HepG2 (cell line): ENCODE measurements around the gene ARPC5. TPM values are rescaled to one million over a fixed set of nuclear protein-coding genes. Genes with fewer than 3 reads are reported as not detected.

Source experiments
- ATAC-seq: fragments of 200-7000 bp; cut with Tn5 transposase; 3 replicates; pipeline ENCODE4 v1.9.1; 2020; ENCODE audit warnings: mild to moderate bottlenecking, moderate library complexity
- BruUV-seq: library from RNA; stranded (reverse); fragments of 400-500 nt; replicated peaks from 2 replicates; lab custom pipeline; 2021; lab: Mats Ljungman, UMichigan
- CTCF ChIA-PET: fragments of 300-600 bp; formaldehyde crosslinking; extraction: SDS; loops from one replicate; lab custom pipeline; 2021; ENCODE audit warnings: low total read pairs, inconsistent platforms, low intra/inter-chr PET ratio; lab: Yijun Ruan, JAX
- POLR2A ChIA-PET: fragments of 350-600 bp; sonication (Branson Sonifier 250); formaldehyde crosslinking; loops from one replicate; lab custom pipeline; 2020; ENCODE audit warnings: antibody characterized with exemption, inconsistent platforms; lab: Yijun Ruan, JAX
- DNase-seq: peaks from one replicate; pipeline ENCODE4 v3.0.0-alpha.2; 2015; ENCODE audit warnings: low spot score
- FAIRE-seq: peaks from 3 replicates; lab custom pipeline; 2011; peaks lifted over from hg19 to GRCh38; lab: Jason Lieb, UNC
- H2AFZ ChIP-seq: one replicate; pipeline ENCODE4 v1.6.1; 2011; ENCODE audit warnings: low read length, inconsistent platforms
- H3K27ac ChIP-seq: fragments of 300-600 bp; 3 replicates; pipeline ENCODE4 v1.8.0; 2011; ENCODE audit warnings: mixed run types, mild to moderate bottlenecking, mixed read lengths, low read length, inconsistent platforms; ENCODE audit not compliant: insufficient read depth; ENCODE audit errors: extremely low read length
- H3K27me3 ChIP-seq, 2 experiments: fragments of 200-600 bp in 1 of 2; 2 replicates in 1 of 2; 3 replicates in 1 of 2; pipeline versions ENCODE4 v1.6.0 to v1.8.0; 2011; ENCODE audit warnings: low read length in 2 of 2, mild to moderate bottlenecking in 2 of 2, moderate library complexity in 2 of 2, inconsistent platforms in 1 of 2; ENCODE audit not compliant: insufficient read depth in 2 of 2, control insufficient read depth in 1 of 2
- H3K36me3 ChIP-seq, 2 experiments: fragments of 200-600 bp in 1 of 2; replicated peaks in 1 of 2; 2 replicates in 1 of 2; 3 replicates in 1 of 2; pipeline versions ENCODE4 v1.5.1 to v1.8.0; 2011; ENCODE audit warnings: low read length in 2 of 2, inconsistent platforms in 1 of 2; ENCODE audit not compliant: insufficient read depth in 2 of 2, control insufficient read depth in 1 of 2
- H3K4me1 ChIP-seq: 2 replicates; pipeline ENCODE4 v1.5.1; 2012; ENCODE audit warnings: low read length, inconsistent platforms; ENCODE audit not compliant: insufficient read depth
- H3K4me2 ChIP-seq: 2 replicates; pipeline ENCODE4 v1.6.0; 2011; ENCODE audit warnings: low read depth, low read length, inconsistent platforms
- H3K4me3 ChIP-seq, 3 experiments: fragments of 200-600 bp in 1 of 3; sonication (generic), shearing (Covaris generic) in 1 of 3; replicated peaks in 1 of 3; 2 replicates each; pipeline ENCODE4 v1.5.1; 2011 to 2016; ENCODE audit warnings: low read length in 3 of 3, inconsistent platforms in 2 of 3, low read depth in 2 of 3, mild to moderate bottlenecking in 2 of 3, control low read depth in 1 of 3, mixed read lengths in 1 of 3; ENCODE audit not compliant: insufficient read depth in 1 of 3
- H3K79me2 ChIP-seq: one replicate; pipeline ENCODE4 v1.6.1; 2011; ENCODE audit warnings: low read length, inconsistent platforms; ENCODE audit not compliant: insufficient read depth
- H3K9ac ChIP-seq: 2 replicates; pipeline ENCODE4 v1.6.0; 2011; ENCODE audit warnings: mild to moderate bottlenecking, low read depth, low read length, inconsistent platforms; ENCODE audit not compliant: insufficient read depth
- H3K9me3 ChIP-seq: 2 replicates; pipeline ENCODE4 v1.5.1; 2012; ENCODE audit warnings: mild to moderate bottlenecking, low read length
- H4K20me1 ChIP-seq: 2 replicates; pipeline ENCODE4 v1.6.0; 2011; ENCODE audit warnings: inconsistent platforms, mild to moderate bottlenecking, low read length, moderate library complexity; ENCODE audit not compliant: insufficient read depth
- CEBPG ChIP-seq: IDR thresholded peaks from 2 replicates; pipeline ENCODE4 v1.6.1; 2016
- FOXA1 ChIP-seq, 2 experiments: fragments of 450-650 bp in 1 of 2; sonication (generic) in 1 of 2; formaldehyde crosslinking in 1 of 2; IDR thresholded peaks; 2 replicates each; pipeline versions ENCODE4 v1.4.0 to v1.6.1; 2016 to 2020; ENCODE audit warnings: missing genetic modification reagents in 1 of 2
- GATAD2A ChIP-seq: IDR thresholded peaks from 2 replicates; pipeline ENCODE4 v1.6.1; 2016
- GPBP1L1 ChIP-seq: sonication (generic); formaldehyde crosslinking; IDR thresholded peaks from 2 replicates; pipeline ENCODE4 v1.5.0; 2020; ENCODE audit warnings: mild to moderate bottlenecking, missing genetic modification reagents
- HMGXB4 ChIP-seq, 2 experiments: sonication (generic) in 1 of 2; formaldehyde crosslinking in 1 of 2; IDR thresholded peaks; 2 replicates each; pipeline versions ENCODE4 v1.4.0 to v1.6.1; 2018 to 2020; ENCODE audit warnings: missing genetic modification reagents in 2 of 2, borderline replicate concordance in 1 of 2, low read depth in 1 of 2, mild to moderate bottlenecking in 1 of 2, missing biosample characterization in 1 of 2
- KLF6 ChIP-seq: IDR thresholded peaks from 2 replicates; pipeline ENCODE4 v1.8.0; 2016; ENCODE audit warnings: missing biosample characterization, missing genetic modification reagents
- NCOR1 ChIP-seq: fragments of 200-600 bp; sonication (generic); IDR thresholded peaks from 2 replicates; pipeline ENCODE4 v1.7.0; 2017; ENCODE audit warnings: antibody characterized with exemption, low read length, borderline replicate concordance
- NFKBIZ ChIP-seq: IDR thresholded peaks from 2 replicates; pipeline ENCODE4 v1.6.1; 2018; ENCODE audit warnings: missing genetic modification reagents, missing compliant biosample characterization
- NR2F1 ChIP-seq, 2 experiments: fragments of 450-650 bp in 1 of 2; formaldehyde crosslinking in 1 of 2; IDR thresholded peaks; 2 replicates each; pipeline versions ENCODE4 v1.5.0 to v1.6.1; 2016 to 2020; ENCODE audit warnings: mild to moderate bottlenecking in 1 of 2, missing compliant biosample characterization in 1 of 2, missing genetic modification reagents in 1 of 2, moderate library complexity in 1 of 2
- ONECUT2 ChIP-seq: sonication (generic); formaldehyde crosslinking; IDR thresholded peaks from 2 replicates; pipeline ENCODE4 v1.4.0; 2020; ENCODE audit warnings: missing genetic modification reagents
- SOX5 ChIP-seq: IDR thresholded peaks from 2 replicates; pipeline ENCODE4 v1.6.1; 2016; ENCODE audit warnings: borderline replicate concordance
- SSRP1 ChIP-seq: IDR thresholded peaks from 2 replicates; pipeline ENCODE4 v1.6.1; 2016; ENCODE audit warnings: control low read depth
- TAF15 ChIP-seq: fragments of 200-400 bp; formaldehyde crosslinking; IDR thresholded peaks from one replicate; pipeline ENCODE4 v1.6.1; 2018; ENCODE audit warnings: mild to moderate bottlenecking, low read depth, low read length; ENCODE audit not compliant: poor library complexity, severe bottlenecking
- TGIF2 ChIP-seq: IDR thresholded peaks from 2 replicates; pipeline ENCODE4 v1.6.1; 2016; ENCODE audit warnings: control low read depth, missing compliant biosample characterization
- ZMAT3 ChIP-seq: sonication (generic); formaldehyde crosslinking; conservative IDR thresholded peaks from 2 replicates; pipeline ENCODE4 v1.7.0; 2021; ENCODE audit warnings: missing genetic modification reagents
- WGBS: methylation state at CpG from one replicate; pipeline ENCODE4 v1.1.6; 2017; ENCODE audit warnings: low lambda C conversion rate; 5-methylcytosine and 5-hydroxymethylcytosine counted together
- in situ Hi-C: cut with HindIII; loops from 2 replicates; pipeline ENCODE4 v1.10.0; 2017; ENCODE audit warnings: low pct_unique_long_range_greater_than_20kb; ENCODE audit not compliant: extremely low pct_ligation_motif_present
- intact Hi-C: fragments of 100-400 bp; cut with micrococcal nuclease; formaldehyde crosslinking; loops from one replicate; pipeline ENCODE4 v1.10.0; 2022; ENCODE audit not compliant: unreplicated experiment
- polyA plus RNA-seq, 8 experiments: library from polyadenylated mRNA; depleted of rRNA in 3 of 8; stranded (reverse) in 7 of 8; unstranded in 1 of 8; fragments of >200 nt; fragmentation: Illumina TruSeq in 4 of 8; extraction: Trizol in 4 of 8; gene quantifications; 2 replicates each; pipeline versions ENCODE4 v1.2.1 to v1.2.3, GENCODE V29; 2011 to 2016; ENCODE audit warnings: low read depth in 4 of 8, missing spikeins in 1 of 8, mixed read lengths in 1 of 8; ENCODE audit not compliant: insufficient read depth in 1 of 8
- total RNA-seq, 5 experiments: library from RNA; depleted of rRNA; stranded (reverse); fragments of >200 nt; fragmentation: Illumina TruSeq; extraction: Trizol; gene quantifications; 2 replicates each; pipeline ENCODE4 v1.2.3, GENCODE V29; 2016; ENCODE audit warnings: low read depth in 1 of 5

Gene ARPC5
- total and polyA plus RNA-seq, 2 of the 13 experiments (the other 11 are each of a cell fraction or from before 2014, with no cell fraction given) = 48.4 to 106 TPM

GRCh38 chr1:183607322-183607980, 28.1 kb downstream of the ARPC5 start:
- FAIRE-seq (no peak), DNase-seq (no peak), ATAC-seq (no peak)
- POLR2A ChIA-PET = no interaction called here
- Histone ChIP-seq H3K4me1 (peaks cover 29% of the 10 kb centered on the region), H2AFZ (no peak overlapping the region), H3K4me3 (no peak overlapping the region), H3K27ac (no peak overlapping the region), H4K20me1 (no peaks in the 10 kb centered on the region), H3K27me3 (no peaks in the 10 kb centered on the region), H3K79me2 (no peaks in the 10 kb centered on the region), H3K36me3 (no peaks in the 10 kb centered on the region), H3K9ac (no peak overlapping the region), H3K4me2 (no peak overlapping the region), H3K9me3 (no peaks in the 10 kb centered on the region)
- in situ Hi-C loops = no loop called here
- 34% methylated on average over 2 of the region's 2 CpGs for WGBS
- BruUV-seq = no TSS peak
- CTCF ChIA-PET = no interaction called here
- no peak for TF ChIP-seq HMGXB4 (CRISPR knock-in tag; IDR thresholded peaks at IDR 0.05; ENCODE audit: borderline replicate concordance in 1 of 2, low read depth in 1 of 2)
- TF ChIP-seq TGIF2 = no peak
- TF ChIP-seq FOXA1 (IDR thresholded peaks at IDR 0.05) = no peak
- no peak for TF ChIP-seq FOXA1 (CRISPR knock-in tag; IDR thresholded peaks at IDR 0.05)
- intact Hi-C loops = no loop called here

DNA sequence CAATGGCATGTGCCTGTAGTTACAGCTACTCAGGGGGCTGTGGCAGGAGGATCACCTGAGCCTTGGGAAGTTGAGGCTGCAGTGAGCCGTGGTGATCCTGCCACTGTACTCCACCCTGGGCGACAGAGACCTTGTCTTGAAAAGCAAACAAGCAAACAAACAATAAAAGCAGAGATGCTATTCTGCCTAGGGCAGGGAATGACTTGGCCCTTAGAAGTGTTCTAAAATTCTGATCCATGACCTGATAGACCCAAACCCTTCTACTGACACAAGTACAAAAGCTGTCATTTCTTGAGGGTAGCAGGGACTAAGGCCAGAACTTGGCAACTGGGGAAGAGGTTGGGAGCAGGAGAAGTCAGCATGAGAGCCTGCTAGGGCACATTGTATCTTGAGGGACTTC, 29.7 kb downstream of the ARPC5 start:
- peaks cover 30% of the 10 kb centered on the region for H3K4me1 ChIP-seq
- DNase-seq (no peak), ATAC-seq (no peak), FAIRE-seq (no peak)
- H3K9ac ChIP-seq = no peak overlapping the region
- H2AFZ ChIP-seq = no peak overlapping the region
- no peak for TF ChIP-seq TAF15
- no peak for TF ChIP-seq ZMAT3 (CRISPR knock-in tag)
- no peak for TF ChIP-seq SSRP1
- TF ChIP-seq CEBPG = no peak
- TF ChIP-seq NFKBIZ (CRISPR knock-in tag) = no peak
- no peak for TF ChIP-seq NCOR1
- TF ChIP-seq GPBP1L1 (CRISPR knock-in tag) = no peak
- TF ChIP-seq NR2F1 (CRISPR knock-in tag; IDR thresholded peaks at IDR 0.05) = no peak
- TF ChIP-seq GATAD2A = no peak
- no peak for TF ChIP-seq KLF6 (CRISPR knock-in tag)
- TF ChIP-seq ONECUT2 (CRISPR knock-in tag) = no peak
- TF ChIP-seq SOX5 (CRISPR knock-in tag) = no peak
- no peaks in the 10 kb centered on the region for H3K79me2 ChIP-seq
- ChIA-PET POLR2A (no interaction called here), CTCF (no interaction called here)
- no peaks in the 10 kb centered on the region for H3K9me3 ChIP-seq
- no TSS peak for BruUV-seq
- no peaks in the 10 kb centered on the region for H3K36me3 ChIP-seq
- H3K4me2 ChIP-seq = no peak overlapping the region
- intact Hi-C loops (no loop called here), in situ Hi-C loops (no loop called here)
- H3K27me3 ChIP-seq = no peaks in the 10 kb centered on the region
- WGBS = 27% methylated on average over 2 of the region's 2 CpGs
- H3K27ac ChIP-seq = no peak overlapping the region
- H4K20me1 ChIP-seq = no peaks in the 10 kb centered on the region
- no peak overlapping the region for H3K4me3 ChIP-seq
